Spinal cord (tissue), 10 donors: ENCODE measurements around the gene PITX2. TPM values are rescaled to one million over a fixed set of nuclear protein-coding genes. Genes with fewer than 3 reads are reported as not detected.

Source experiments
- DNase-seq, 6 donors: peaks; one replicate each; pipeline versions ENCODE4 v3.0.0 to v3.0.0-alpha.2; 2013 to 2015; ENCODE audit warnings: low spot score in 6 of 6, low read depth in 4 of 6
- H3K27ac ChIP-seq: one replicate; pipeline ENCODE4 v1.5.1; 2013; ENCODE audit warnings: low read depth, low read length, control low read depth
- H3K27me3 ChIP-seq: one replicate; pipeline ENCODE4 v1.6.1; 2013; ENCODE audit warnings: low read length; ENCODE audit not compliant: control insufficient read depth, insufficient read depth
- H3K36me3 ChIP-seq: one replicate; pipeline ENCODE4 v1.6.1; 2013; ENCODE audit warnings: low read length; ENCODE audit not compliant: control insufficient read depth, insufficient read depth
- H3K4me1 ChIP-seq: one replicate; pipeline ENCODE4 v1.6.1; 2013; ENCODE audit warnings: low read length; ENCODE audit not compliant: control insufficient read depth, insufficient read depth
- H3K4me3 ChIP-seq: one replicate; pipeline ENCODE4 v1.5.1; 2013; ENCODE audit warnings: low read depth, low read length, control low read depth
- H3K9me3 ChIP-seq: one replicate; pipeline ENCODE4 v1.6.1; 2013; ENCODE audit warnings: low read length; ENCODE audit not compliant: control insufficient read depth, insufficient read depth
- WGBS: methylation state at CpG from one replicate; pipeline ENCODE4 v1.1.5; 2013; ENCODE audit warnings: missing lambda C conversion rate; ENCODE audit not compliant: insufficient coverage; 5-methylcytosine and 5-hydroxymethylcytosine counted together
- long read RNA-seq, 4 donors: transcript quantifications; one replicate each; lab custom pipeline, GENCODE V29; 2026
- polyA plus RNA-seq, 2 donors: library from polyadenylated mRNA; unstranded; fragments of 120-200 nt; gene quantifications; one replicate each; pipeline ENCODE4 v1.2.1, GENCODE V29; 2013; ENCODE audit not compliant: insufficient read length in 2 of 2
- total RNA-seq, 2 donors: library from RNA; depleted of rRNA in 1 of 2; stranded (reverse); fragments of 120-200 nt in 1 of 2; fragments of >200 nt in 1 of 2; gene quantifications; one replicate each; pipeline versions ENCODE4 v1.2.3 to v1.2.4, GENCODE V29; 2013 to 2014
- donor health status: healthy.

The PITX2 gene
- under 1 TPM; 0.33 to 0.79 TPM for total RNA-seq
- polyA plus RNA-seq, result 1 to 10 TPM; 2.1 to 2.6 TPM
- long read RNA-seq, donor 1, result 0 reads
- long read RNA-seq, donor 2, partial matches to known transcripts, result 0 of 1 reads
- long read RNA-seq, donor 2, other reads (novel, unspliced or antisense), result 0 of 1 reads
- long read RNA-seq, donor 3, result 0 reads
- long read RNA-seq, donor 4, result 0 reads

- no peaks in the 10 kb centered on the region for H3K36me3 ChIP-seq
- peaks cover 100% of the 10 kb centered on the region for H3K27me3 ChIP-seq
- no peak within 1 kb of the TSS for H3K27ac ChIP-seq
- H3K4me3 ChIP-seq, result peak within 1 kb of the TSS; percentile 26
- WGBS, result under 1% methylated on average over 52 of the region's 56 CpGs
- peak in 2 of 6 donors; percentile 82 to 94 for DNase-seq
- H3K4me1 ChIP-seq, result peaks cover 43% of the 10 kb centered on the region
- no peaks in the 10 kb centered on the region for H3K9me3 ChIP-seq
Measured at GRCh38 chr4:110622841-110623717, at the start of gene PITX2. Gene PITX2, minus strand, starts transcription at chr4:110623077. Its CDS starts 617 bp downstream, at chr4:110622460.

DNA sequence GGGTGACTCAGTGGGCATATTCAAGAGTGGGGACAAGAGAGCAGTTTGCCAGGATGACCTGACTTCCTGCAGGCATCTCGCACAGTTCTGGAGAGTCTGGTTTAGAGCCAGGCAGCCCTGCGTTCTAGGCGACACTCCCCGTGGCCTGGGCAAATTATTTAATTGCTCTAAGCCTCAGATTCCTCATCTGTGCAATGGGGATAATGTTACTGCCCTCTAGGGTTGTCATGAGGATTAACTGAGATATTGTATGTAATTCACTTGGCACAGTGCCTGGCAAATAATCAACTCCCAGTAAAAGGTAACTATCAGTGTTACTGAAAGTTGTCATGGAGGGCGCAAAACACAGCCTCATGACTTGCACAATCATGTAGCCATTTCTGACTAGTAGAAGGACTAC, 48.8 kb upstream of the PITX2 start:
- Histone ChIP-seq H3K4me3 (no peak overlapping the region), H3K27me3 (no peaks in the 10 kb centered on the region), H3K27ac (no peak overlapping the region), H3K36me3 (no peaks in the 10 kb centered on the region), H3K9me3 (no peaks in the 10 kb centered on the region), H3K4me1 (no peaks in the 10 kb centered on the region)
- no CpG with 5 or more reads among the region's 5 CpGs for WGBS
- DNase-seq, result no peak

GRCh38 chr4:110669663-110670062, 46.8 kb upstream of the PITX2 start:
- H3K4me1 ChIP-seq, result no peaks in the 10 kb centered on the region
- no peaks in the 10 kb centered on the region for H3K36me3 ChIP-seq
- H3K27me3 ChIP-seq, result no peaks in the 10 kb centered on the region
- no peak overlapping the region for H3K4me3 ChIP-seq
- H3K27ac ChIP-seq, result no peak overlapping the region
- no peak for DNase-seq
- no peaks in the 10 kb centered on the region for H3K9me3 ChIP-seq

DNA sequence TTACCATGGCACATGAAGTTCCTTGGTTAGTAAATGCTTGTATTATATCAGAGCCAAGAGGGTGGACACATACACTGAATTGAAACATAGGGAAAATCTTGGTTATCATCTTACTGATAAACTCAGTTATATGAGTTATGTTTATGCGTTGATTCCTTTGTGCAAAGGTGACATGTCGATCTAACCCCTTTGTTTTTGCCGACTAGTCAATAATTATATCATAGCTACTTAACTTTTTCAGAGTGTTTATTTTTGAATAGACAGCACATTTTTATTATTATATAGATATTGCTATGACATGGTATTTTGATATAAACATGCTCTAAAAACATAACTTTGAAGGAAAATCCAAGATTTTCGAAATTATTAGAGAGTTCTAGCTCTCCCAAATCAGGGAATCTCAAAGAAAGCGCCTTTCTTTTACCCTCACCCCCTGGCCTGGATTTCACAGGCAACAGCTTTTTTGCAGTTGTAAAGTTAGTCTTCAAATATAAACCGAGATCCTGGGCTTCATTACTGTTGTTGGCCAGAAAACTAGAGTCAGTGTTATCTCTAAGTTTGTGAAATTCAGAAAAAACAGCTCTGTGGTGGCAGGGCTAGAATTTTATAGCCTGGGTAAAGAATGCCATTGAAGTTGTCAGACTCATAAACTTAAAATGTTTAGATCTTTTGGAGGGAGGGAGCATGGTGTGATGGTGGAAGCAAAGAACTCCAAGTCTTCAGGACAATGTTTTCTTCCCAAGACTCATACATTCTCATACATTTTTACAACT, 45.8 kb upstream of the PITX2 start:
- no peak overlapping the region for H3K4me3 ChIP-seq
- H3K27ac ChIP-seq, result no peak overlapping the region
- H3K4me1 ChIP-seq, result no peaks in the 10 kb centered on the region
- DNase-seq, result no peak
- H3K36me3 ChIP-seq, result no peaks in the 10 kb centered on the region
- no CpG with 5 or more reads among the region's 6 CpGs for WGBS
- H3K9me3 ChIP-seq, result no peaks in the 10 kb centered on the region
- H3K27me3 ChIP-seq, result no peaks in the 10 kb centered on the region

DNA sequence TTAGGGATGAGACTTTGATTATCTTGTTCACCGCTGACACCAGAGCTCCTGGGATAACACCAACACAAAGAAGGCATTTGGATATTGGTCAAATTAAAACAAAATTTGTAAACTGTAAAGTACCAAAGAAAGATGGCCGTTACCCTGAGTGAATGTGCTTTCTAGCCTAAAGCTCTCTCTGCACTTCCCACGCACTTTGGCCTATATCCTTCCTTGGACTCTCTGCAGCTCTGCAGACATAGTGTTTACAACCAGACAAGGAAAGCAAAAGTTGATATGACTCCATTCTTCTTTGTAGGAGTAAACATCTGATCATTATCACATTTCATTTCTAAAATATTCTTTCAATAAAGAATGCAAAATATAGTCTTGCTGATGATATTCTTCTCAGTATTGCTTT, 44.8 kb upstream of the PITX2 start:
- Histone ChIP-seq H3K36me3 (no peaks in the 10 kb centered on the region), H3K9me3 (no peaks in the 10 kb centered on the region), H3K27ac (no peak overlapping the region), H3K4me3 (no peak overlapping the region), H3K4me1 (no peaks in the 10 kb centered on the region), H3K27me3 (no peaks in the 10 kb centered on the region)
- WGBS, result 83% methylated on average over 1 of the region's 3 CpGs
- DNase-seq, result no peak

GRCh38 chr4:110666030-110666429, 43.2 kb upstream of the PITX2 start:
- no peaks in the 10 kb centered on the region for H3K36me3 ChIP-seq
- no peaks in the 10 kb centered on the region for H3K27me3 ChIP-seq
- H3K27ac ChIP-seq, result no peak overlapping the region
- H3K9me3 ChIP-seq, result no peaks in the 10 kb centered on the region
- no peaks in the 10 kb centered on the region for H3K4me1 ChIP-seq
- H3K4me3 ChIP-seq, result no peak overlapping the region
- DNase-seq, result peak in 1 of 6 donors; percentile 13
- WGBS, result no CpG with 5 or more reads among the region's 3 CpGs

DNA sequence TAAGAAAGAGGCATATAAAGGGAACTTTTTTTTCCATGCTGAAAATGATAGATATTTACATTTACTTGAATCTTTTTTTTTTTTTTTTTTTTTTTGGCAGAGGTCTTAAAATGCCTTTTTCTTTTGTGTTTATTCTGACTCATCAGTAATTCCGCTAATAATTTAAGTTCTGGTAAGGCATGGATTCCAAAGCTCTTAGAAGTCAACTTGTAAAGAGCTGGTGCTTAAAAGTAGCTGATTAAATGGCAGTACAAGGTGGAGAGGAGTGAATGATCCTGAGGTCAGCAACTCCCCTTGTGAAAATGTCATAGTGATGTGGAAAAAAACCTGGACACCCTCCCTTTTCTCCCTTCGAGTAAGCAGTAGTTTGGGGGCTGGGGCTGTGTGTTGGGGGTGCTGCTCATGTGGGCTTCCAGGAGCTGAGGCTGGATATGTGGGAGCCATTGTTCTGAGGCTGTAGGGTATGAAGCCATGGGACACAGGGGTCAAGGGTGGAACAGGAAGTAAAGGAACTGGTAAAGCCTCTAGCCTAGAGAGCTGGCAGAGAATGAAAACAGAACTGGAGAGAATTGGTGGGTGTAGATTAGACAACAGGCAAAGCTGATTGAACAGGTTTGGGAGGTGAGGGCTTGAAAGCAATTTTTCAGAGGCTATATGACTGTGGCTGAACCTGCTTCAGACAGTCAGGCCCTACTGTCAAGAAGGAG, 41.0 kb upstream of the PITX2 start:
- Histone ChIP-seq H3K27ac (no peak overlapping the region), H3K4me1 (no peaks in the 10 kb centered on the region), H3K36me3 (no peaks in the 10 kb centered on the region), H3K27me3 (no peaks in the 10 kb centered on the region), H3K9me3 (no peaks in the 10 kb centered on the region), H3K4me3 (no peak overlapping the region)
- DNase-seq, result no peak
- no CpG with 5 or more reads among the region's 2 CpGs for WGBS

GRCh38 chr4:110663206-110663605, 40.3 kb upstream of the PITX2 start:
- Histone ChIP-seq H3K9me3 (no peaks in the 10 kb centered on the region), H3K27me3 (no peaks in the 10 kb centered on the region), H3K27ac (no peak overlapping the region), H3K4me1 (no peaks in the 10 kb centered on the region), H3K4me3 (no peak overlapping the region), H3K36me3 (no peaks in the 10 kb centered on the region)
- no CpG with 5 or more reads among the region's 1 CpG for WGBS
- no peak for DNase-seq

DNA sequence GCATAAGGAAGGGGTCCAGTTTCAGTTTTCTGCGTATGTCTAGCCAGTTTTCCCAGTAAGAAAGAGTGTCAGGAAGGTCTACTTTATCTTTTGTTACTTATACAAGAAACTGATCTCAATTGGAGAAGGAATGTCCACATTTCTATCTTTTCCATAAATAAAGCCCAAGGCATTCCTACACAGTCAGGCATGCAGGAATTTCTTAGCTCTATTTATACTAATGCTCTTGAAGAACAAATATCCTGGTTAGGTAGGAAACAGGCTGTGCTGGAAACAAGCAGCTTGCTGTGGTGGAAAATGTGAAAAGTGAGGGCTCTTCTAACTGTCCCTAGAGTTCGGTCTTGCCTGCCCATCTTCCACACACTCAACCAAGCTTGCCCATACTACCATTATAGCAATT, 37.9 kb upstream of the PITX2 start:
- Histone ChIP-seq H3K36me3 (no peaks in the 10 kb centered on the region), H3K27me3 (no peaks in the 10 kb centered on the region), H3K27ac (no peak overlapping the region), H3K4me3 (no peak overlapping the region), H3K4me1 (no peaks in the 10 kb centered on the region), H3K9me3 (no peaks in the 10 kb centered on the region)
- DNase-seq, result no peak
- WGBS, result no CpG with 5 or more reads among the region's 2 CpGs
